Fibroblast of mammary gland (primary cell): Measurements from ENCODE around the gene YDJC.
"Not testable (repeated sequence)": the region's sequence is repeated elsewhere in the genome, so short reads cannot be mapped to it uniquely, and the experiment has no call there.

Source experiments
- DNase-seq: peaks from one replicate; pipeline ENCODE4 v3.0.0-alpha.2; 2010; ENCODE audit warnings: low read depth
- H3K4me3 ChIP-seq: 2 replicates; pipeline ENCODE4 v1.5.1; 2011; ENCODE audit warnings: low read depth, mild to moderate bottlenecking, low read length, moderate library complexity; ENCODE audit not compliant: control insufficient read depth
- TF ChIP-seq, protein P1 (sequence below): conservative IDR thresholded peaks from 2 replicates; pipeline ENCODE4 v1.5.1; 2011; ENCODE audit warnings: low read depth, low read length, inconsistent platforms; ENCODE audit not compliant: control insufficient read depth, insufficient read depth

YDJC gene

DNA sequence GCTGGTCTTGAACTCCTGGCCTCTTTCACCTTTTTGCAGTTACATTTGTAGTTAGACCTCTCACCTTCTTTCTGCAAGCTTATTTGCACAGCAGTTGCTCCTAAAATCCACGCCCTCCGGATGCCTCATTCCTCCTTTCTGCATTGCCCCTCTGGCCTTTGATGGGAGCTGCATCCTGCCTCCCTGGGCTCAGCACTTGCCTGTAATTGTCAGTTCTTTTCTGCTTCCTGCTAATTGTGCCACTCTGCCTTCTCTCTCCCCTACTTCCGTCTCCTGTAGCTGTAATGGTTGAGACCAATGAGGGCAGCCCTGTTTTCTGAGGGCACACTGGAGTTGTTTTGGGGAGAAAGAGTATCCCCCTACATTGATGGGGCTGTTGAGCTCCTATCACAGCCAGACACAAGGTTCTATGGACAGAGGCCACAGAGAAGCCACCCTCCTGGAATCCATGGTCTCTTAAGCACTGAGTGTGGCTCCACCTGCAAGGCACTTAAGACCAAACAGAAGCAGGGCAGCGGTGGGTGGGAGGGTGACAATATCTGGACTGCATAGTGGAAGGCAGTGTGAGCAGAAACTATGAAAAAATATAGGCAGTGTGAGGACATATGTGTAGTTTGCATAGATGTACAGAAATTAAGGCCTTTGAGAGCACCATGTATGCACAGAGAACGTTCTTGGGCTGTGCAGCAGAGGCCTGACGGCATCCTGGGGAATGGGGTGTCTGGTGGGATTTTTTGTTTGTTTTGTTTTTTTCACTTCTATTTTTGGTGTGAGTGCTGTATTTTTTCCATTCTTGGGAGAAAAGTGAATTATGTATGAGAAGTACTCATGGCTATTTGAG is 30.5 kb downstream of the YDJC start:
- TF ChIP-seq, protein P1, sequence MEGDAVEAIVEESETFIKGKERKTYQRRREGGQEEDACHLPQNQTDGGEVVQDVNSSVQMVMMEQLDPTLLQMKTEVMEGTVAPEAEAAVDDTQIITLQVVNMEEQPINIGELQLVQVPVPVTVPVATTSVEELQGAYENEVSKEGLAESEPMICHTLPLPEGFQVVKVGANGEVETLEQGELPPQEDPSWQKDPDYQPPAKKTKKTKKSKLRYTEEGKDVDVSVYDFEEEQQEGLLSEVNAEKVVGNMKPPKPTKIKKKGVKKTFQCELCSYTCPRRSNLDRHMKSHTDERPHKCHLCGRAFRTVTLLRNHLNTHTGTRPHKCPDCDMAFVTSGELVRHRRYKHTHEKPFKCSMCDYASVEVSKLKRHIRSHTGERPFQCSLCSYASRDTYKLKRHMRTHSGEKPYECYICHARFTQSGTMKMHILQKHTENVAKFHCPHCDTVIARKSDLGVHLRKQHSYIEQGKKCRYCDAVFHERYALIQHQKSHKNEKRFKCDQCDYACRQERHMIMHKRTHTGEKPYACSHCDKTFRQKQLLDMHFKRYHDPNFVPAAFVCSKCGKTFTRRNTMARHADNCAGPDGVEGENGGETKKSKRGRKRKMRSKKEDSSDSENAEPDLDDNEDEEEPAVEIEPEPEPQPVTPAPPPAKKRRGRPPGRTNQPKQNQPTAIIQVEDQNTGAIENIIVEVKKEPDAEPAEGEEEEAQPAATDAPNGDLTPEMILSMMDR, result no peak
- H3K4me3 ChIP-seq, result no peak overlapping the region
- DNase-seq, result no peak

DNA sequence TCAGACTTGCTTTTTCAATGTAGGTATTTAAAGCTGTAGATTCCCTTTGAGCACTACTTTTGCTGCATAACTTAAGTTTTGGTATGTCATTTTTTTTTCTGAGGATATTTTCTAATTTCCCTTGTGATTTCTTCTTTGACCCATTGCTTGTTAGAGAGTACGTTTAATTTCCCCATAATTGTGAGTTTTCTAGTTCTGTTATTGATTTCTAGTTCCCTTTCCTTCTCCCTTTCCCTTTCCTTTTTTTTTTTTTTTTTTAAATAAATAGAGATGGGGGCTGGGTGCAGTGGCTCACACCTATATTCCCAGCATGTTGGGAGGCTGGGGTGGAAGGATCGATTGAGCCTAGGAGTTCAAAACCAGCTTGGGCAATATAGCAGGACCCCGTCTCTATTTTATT is 31.5 kb downstream of the YDJC start:
- no peak for DNase-seq
- H3K4me3 ChIP-seq, result no peak overlapping the region
- TF ChIP-seq, protein P1, result no peak

DNA sequence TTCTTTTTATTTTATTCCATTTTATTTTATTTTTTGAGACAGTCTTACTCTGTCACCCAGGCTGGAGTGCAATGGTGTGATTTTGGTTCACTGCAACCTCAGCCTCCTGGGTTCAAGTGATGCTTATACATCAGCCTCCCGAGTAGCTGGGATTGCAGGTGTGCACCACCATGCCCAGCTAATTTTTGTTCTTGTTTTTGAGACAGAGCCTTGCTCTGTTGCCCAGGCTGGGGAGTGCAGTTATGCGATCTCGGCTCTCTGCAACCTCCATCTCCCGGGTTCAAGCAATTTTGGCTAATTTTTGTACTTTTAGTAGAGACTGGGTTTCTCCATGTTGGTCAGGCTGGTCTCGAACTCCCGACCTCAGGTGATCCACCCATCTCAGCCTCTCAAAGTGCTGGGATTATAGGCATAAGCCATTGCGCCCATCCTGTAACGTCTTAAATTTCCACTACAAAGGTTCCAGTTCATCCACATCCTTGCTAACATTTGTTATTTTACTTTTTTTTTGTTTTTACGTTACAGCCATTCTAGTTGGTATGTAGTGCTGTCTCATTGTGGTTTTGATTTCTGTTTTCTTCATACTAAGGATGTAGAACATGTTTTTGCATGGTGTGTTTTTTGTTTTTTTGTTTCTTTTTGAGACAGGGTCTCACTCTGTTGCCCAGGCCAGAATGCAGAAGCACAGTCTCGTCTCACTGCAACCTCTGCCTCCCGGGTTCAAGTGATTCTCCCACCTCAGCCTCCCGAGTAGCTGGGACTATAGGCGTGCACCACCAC is 33.3 kb downstream of the YDJC start:
- DNase-seq, H3K4me3 ChIP-seq: not testable (repeated sequence)

GRCh38 chr22:21594865-21595452 is 34.9 kb downstream of the YDJC start:
- TF ChIP-seq, protein P1, result no peak

GRCh38 chr22:21593406-21594232 is 36.2 kb downstream of the YDJC start:
- no peak for DNase-seq
- TF ChIP-seq, protein P1, result peak; percentile 30
- H3K4me3 ChIP-seq, result no peak overlapping the region

More at GRCh38 chr22:21594865-21595452, 34.9 kb downstream of the YDJC start:
- H3K4me3 ChIP-seq, result no peak overlapping the region
- no peak for DNase-seq

GRCh38 chr22:21592422-21592821 is 37.4 kb downstream of the YDJC start:
- H3K4me3 ChIP-seq, result no peak overlapping the region
- DNase-seq, result no peak
- TF ChIP-seq, protein P1, result no peak
